HepG2 (cell line): ENCODE results near the gene NFKBIZ. TPM values are rescaled to one million over a fixed set of nuclear protein-coding genes. Genes with fewer than 3 reads are reported as not detected.

Source experiments
- ATAC-seq: fragments of 200-7000 bp; cut with Tn5 transposase; 3 replicates; pipeline ENCODE4 v1.9.1; 2020; ENCODE audit warnings: mild to moderate bottlenecking, moderate library complexity
- BruUV-seq: library from RNA; stranded (reverse); fragments of 400-500 nt; replicated peaks from 2 replicates; lab custom pipeline; 2021; lab: Mats Ljungman, UMichigan
- CTCF ChIA-PET: fragments of 300-600 bp; formaldehyde crosslinking; extraction: SDS; loops from one replicate; lab custom pipeline; 2021; ENCODE audit warnings: low total read pairs, inconsistent platforms, low intra/inter-chr PET ratio; lab: Yijun Ruan, JAX
- POLR2A ChIA-PET: fragments of 350-600 bp; sonication (Branson Sonifier 250); formaldehyde crosslinking; loops from one replicate; lab custom pipeline; 2020; ENCODE audit warnings: antibody characterized with exemption, inconsistent platforms; lab: Yijun Ruan, JAX
- DNase-seq: peaks from one replicate; pipeline ENCODE4 v3.0.0-alpha.2; 2015; ENCODE audit warnings: low spot score
- FAIRE-seq: peaks from 3 replicates; lab custom pipeline; 2011; peaks lifted over from hg19 to GRCh38; lab: Jason Lieb, UNC
- H2AFZ ChIP-seq: one replicate; pipeline ENCODE4 v1.6.1; 2011; ENCODE audit warnings: low read length, inconsistent platforms
- H3K27ac ChIP-seq: fragments of 300-600 bp; 3 replicates; pipeline ENCODE4 v1.8.0; 2011; ENCODE audit warnings: mixed run types, mild to moderate bottlenecking, mixed read lengths, low read length, inconsistent platforms; ENCODE audit not compliant: insufficient read depth; ENCODE audit errors: extremely low read length
- H3K27me3 ChIP-seq, 2 experiments: fragments of 200-600 bp in 1 of 2; 2 replicates in 1 of 2; 3 replicates in 1 of 2; pipeline versions ENCODE4 v1.6.0 to v1.8.0; 2011; ENCODE audit warnings: low read length in 2 of 2, mild to moderate bottlenecking in 2 of 2, moderate library complexity in 2 of 2, inconsistent platforms in 1 of 2; ENCODE audit not compliant: insufficient read depth in 2 of 2, control insufficient read depth in 1 of 2
- H3K36me3 ChIP-seq, 2 experiments: fragments of 200-600 bp in 1 of 2; replicated peaks in 1 of 2; 2 replicates in 1 of 2; 3 replicates in 1 of 2; pipeline versions ENCODE4 v1.5.1 to v1.8.0; 2011; ENCODE audit warnings: low read length in 2 of 2, inconsistent platforms in 1 of 2; ENCODE audit not compliant: insufficient read depth in 2 of 2, control insufficient read depth in 1 of 2
- H3K4me1 ChIP-seq: 2 replicates; pipeline ENCODE4 v1.5.1; 2012; ENCODE audit warnings: low read length, inconsistent platforms; ENCODE audit not compliant: insufficient read depth
- H3K4me2 ChIP-seq: 2 replicates; pipeline ENCODE4 v1.6.0; 2011; ENCODE audit warnings: low read depth, low read length, inconsistent platforms
- H3K4me3 ChIP-seq, 3 experiments: fragments of 200-600 bp in 1 of 3; sonication (generic), shearing (Covaris generic) in 1 of 3; replicated peaks in 1 of 3; 2 replicates each; pipeline ENCODE4 v1.5.1; 2011 to 2016; ENCODE audit warnings: low read length in 3 of 3, inconsistent platforms in 2 of 3, low read depth in 2 of 3, mild to moderate bottlenecking in 2 of 3, control low read depth in 1 of 3, mixed read lengths in 1 of 3; ENCODE audit not compliant: insufficient read depth in 1 of 3
- H3K79me2 ChIP-seq: one replicate; pipeline ENCODE4 v1.6.1; 2011; ENCODE audit warnings: low read length, inconsistent platforms; ENCODE audit not compliant: insufficient read depth
- H3K9ac ChIP-seq: 2 replicates; pipeline ENCODE4 v1.6.0; 2011; ENCODE audit warnings: mild to moderate bottlenecking, low read depth, low read length, inconsistent platforms; ENCODE audit not compliant: insufficient read depth
- H3K9me3 ChIP-seq: 2 replicates; pipeline ENCODE4 v1.5.1; 2012; ENCODE audit warnings: mild to moderate bottlenecking, low read length
- H4K20me1 ChIP-seq: 2 replicates; pipeline ENCODE4 v1.6.0; 2011; ENCODE audit warnings: inconsistent platforms, mild to moderate bottlenecking, low read length, moderate library complexity; ENCODE audit not compliant: insufficient read depth
- ATM ChIP-seq: fragments of 450-650 bp; IDR thresholded peaks from 2 replicates; pipeline ENCODE4 v1.7.1; 2017; ENCODE audit warnings: mild to moderate bottlenecking, borderline replicate concordance
- DMAP1 ChIP-seq: IDR thresholded peaks from 2 replicates; pipeline ENCODE4 v1.6.1; 2016
- ETV5 ChIP-seq: IDR thresholded peaks from 2 replicates; pipeline ENCODE4 v1.6.1; 2018; ENCODE audit warnings: missing biosample characterization, missing genetic modification reagents, inconsistent platforms, borderline replicate concordance
- HBP1 ChIP-seq: IDR thresholded peaks from 2 replicates; pipeline ENCODE4 v1.6.1; 2016; ENCODE audit warnings: low read depth, control low read depth
- KDM4B ChIP-seq: sonication (generic); formaldehyde crosslinking; IDR thresholded peaks from 2 replicates; pipeline ENCODE4 v1.4.0; 2020; ENCODE audit warnings: missing genetic modification reagents
- KMT2A ChIP-seq: sonication (generic); formaldehyde crosslinking; IDR thresholded peaks from 2 replicates; pipeline ENCODE4 v1.4.0; 2020; ENCODE audit warnings: missing genetic modification reagents
- TARDBP ChIP-seq: sonication (generic); formaldehyde crosslinking; IDR thresholded peaks from 2 replicates; pipeline ENCODE4 v1.8.0; 2022; ENCODE audit warnings: mild to moderate bottlenecking, missing genetic modification reagents
- TFAP4 ChIP-seq: sonication (generic); IDR thresholded peaks from 2 replicates; pipeline ENCODE4 v1.6.1; 2016; ENCODE audit warnings: low read depth, borderline replicate concordance
- TFDP1 ChIP-seq: IDR thresholded peaks from 2 replicates; pipeline ENCODE4 v1.6.1; 2016; ENCODE audit warnings: missing compliant biosample characterization, missing genetic modification reagents, borderline replicate concordance
- ZBTB8A ChIP-seq: sonication (generic); formaldehyde crosslinking; IDR thresholded peaks from 2 replicates; pipeline ENCODE4 v1.4.0; 2020; ENCODE audit warnings: mild to moderate bottlenecking, low read depth, missing genetic modification reagents, borderline replicate concordance
- ZMYM4 ChIP-seq: sonication (generic); formaldehyde crosslinking; IDR thresholded peaks from 2 replicates; pipeline ENCODE4 v1.8.1; 2023; ENCODE audit warnings: mild to moderate bottlenecking, missing genetic modification reagents
- ZNF597 ChIP-seq: sonication (generic); formaldehyde crosslinking; IDR thresholded peaks from 2 replicates; pipeline ENCODE4 v1.5.0; 2020; ENCODE audit warnings: missing genetic modification reagents
- ZNF761 ChIP-seq: sonication (generic); formaldehyde crosslinking; conservative IDR thresholded peaks from 2 replicates; pipeline ENCODE4 v1.4.0; 2020; ENCODE audit warnings: mild to moderate bottlenecking, missing genetic modification reagents
- ZSCAN25 ChIP-seq: sonication (generic); formaldehyde crosslinking; IDR thresholded peaks from 2 replicates; pipeline ENCODE4 v1.8.0; 2022; ENCODE audit warnings: mild to moderate bottlenecking, missing genetic modification reagents
- whole genome bisulfite sequencing: methylation state at CpG from one replicate; pipeline ENCODE4 v1.1.6; 2017; ENCODE audit warnings: low lambda C conversion rate; 5-methylcytosine and 5-hydroxymethylcytosine counted together
- in situ Hi-C: cut with HindIII; loops from 2 replicates; pipeline ENCODE4 v1.10.0; 2017; ENCODE audit warnings: low pct_unique_long_range_greater_than_20kb; ENCODE audit not compliant: extremely low pct_ligation_motif_present
- intact Hi-C: fragments of 100-400 bp; cut with micrococcal nuclease; formaldehyde crosslinking; loops from one replicate; pipeline ENCODE4 v1.10.0; 2022; ENCODE audit not compliant: unreplicated experiment
- polyA plus RNA-seq, 8 experiments: library from polyadenylated mRNA; depleted of rRNA in 3 of 8; stranded (reverse) in 7 of 8; unstranded in 1 of 8; fragments of >200 nt; fragmentation: Illumina TruSeq in 4 of 8; extraction: Trizol in 4 of 8; gene quantifications; 2 replicates each; pipeline versions ENCODE4 v1.2.1 to v1.2.3, GENCODE V29; 2011 to 2016; ENCODE audit warnings: low read depth in 4 of 8, missing spikeins in 1 of 8, mixed read lengths in 1 of 8; ENCODE audit not compliant: insufficient read depth in 1 of 8
- total RNA-seq, 5 experiments: library from RNA; depleted of rRNA; stranded (reverse); fragments of >200 nt; fragmentation: Illumina TruSeq; extraction: Trizol; gene quantifications; 2 replicates each; pipeline ENCODE4 v1.2.3, GENCODE V29; 2016; ENCODE audit warnings: low read depth in 1 of 5
- TF ChIP-seq, protein P1 (sequence below): sonication (generic); formaldehyde crosslinking; IDR thresholded peaks from 2 replicates; pipeline ENCODE4 v1.4.0; 2020; ENCODE audit warnings: missing genetic modification reagents

The NFKBIZ gene
- total and polyA plus RNA-seq, 2 of the 13 experiments (the other 11 are each of a cell fraction or from before 2014, with no cell fraction given): 25.9 to 60.6 TPM

DNA sequence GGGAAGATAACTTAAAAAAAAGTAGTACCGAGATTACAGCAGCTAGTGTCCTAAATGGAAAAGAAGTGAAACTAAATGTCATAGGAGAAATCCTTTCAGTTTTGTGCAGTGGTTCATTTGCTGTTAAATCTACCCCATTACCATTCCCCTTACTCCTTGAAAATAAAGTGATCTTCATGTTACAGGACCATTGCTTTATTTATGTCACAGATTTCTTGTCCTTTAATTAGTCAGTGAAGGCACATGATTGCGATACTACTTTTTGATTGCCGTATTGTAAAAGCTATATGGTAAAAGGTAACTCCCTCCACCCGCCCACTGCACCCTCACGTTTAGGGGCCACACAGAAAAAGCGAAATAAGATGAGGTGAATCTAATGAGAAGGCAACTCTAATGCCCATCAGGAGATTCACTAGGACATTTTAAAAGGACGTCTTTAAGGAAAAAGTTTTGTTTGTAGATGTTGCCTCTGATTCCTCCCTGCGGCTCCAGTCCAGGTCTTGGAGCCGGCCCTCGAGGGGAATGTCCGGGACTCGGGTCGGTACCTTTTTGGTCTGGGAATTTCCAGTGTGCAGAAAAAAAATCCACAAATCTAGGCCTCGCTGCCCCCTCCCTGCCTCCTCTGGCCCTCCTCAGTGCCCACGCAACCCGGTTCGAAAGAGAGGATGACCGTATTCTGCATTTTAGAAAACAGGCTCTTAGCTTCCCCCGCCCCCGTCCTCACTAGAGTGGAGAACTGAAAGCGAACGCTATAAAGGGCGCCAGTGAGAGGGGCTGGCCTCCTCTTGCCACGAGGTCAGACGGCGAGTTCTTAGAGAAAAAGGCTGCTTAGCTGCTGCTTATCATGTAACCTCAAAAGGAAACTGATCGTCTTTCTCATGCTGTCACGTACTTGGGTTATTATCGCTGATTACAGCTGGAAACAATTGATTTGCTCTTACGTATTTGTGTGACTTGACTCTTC is 21.8 kb upstream of the NFKBIZ start:
- ATAC-seq: peak; percentile 95
- no peaks in the 10 kb centered on the region for H4K20me1 ChIP-seq
- H3K4me3 ChIP-seq: peak overlapping the region; percentile 57 to 73 (median 59)
- H3K27ac ChIP-seq: peak overlapping the region; percentile 64
- in situ Hi-C loops (no loop called here), intact Hi-C loops (loop anchor here (1.0 kb wide), 2 partner anchors 21 to 25 kb away; no protein-coding TSS in a partner anchor)
- CTCF ChIA-PET: no interaction called here
- H3K79me2 ChIP-seq: no peaks in the 10 kb centered on the region
- DNase-seq: peak; percentile 59
- POLR2A ChIA-PET: interaction anchor here (0.8 to 2.1 kb wide), 10 partner anchors 11 to 48 kb away, joined by 3 to 32 read pairs (median 3); partner anchors contain the start of genes NFKBIZ and NXPE3
- peak overlapping the region; percentile 92 for H2AFZ ChIP-seq
- peaks cover 29% of the 10 kb centered on the region for H3K4me1 ChIP-seq
- FAIRE-seq: no peak
- no peaks in the 10 kb centered on the region for H3K36me3 ChIP-seq
- H3K9me3 ChIP-seq: no peaks in the 10 kb centered on the region
- peak overlapping the region; percentile 83 for H3K4me2 ChIP-seq
- 10% methylated on average over 22 of the region's 30 CpGs for WGBS
- H3K9ac ChIP-seq: peak overlapping the region; percentile 74
- BruUV-seq: TSS peak; percentile 91
- H3K27me3 ChIP-seq: no peaks in the 10 kb centered on the region
- TF ChIP-seq KDM4B (0 out of 2 replicates have a peak, but pooled peaks have one; percentile 49), TARDBP (CRISPR knock-in tag) (peak; percentile 52; the same call in 1 of the 2 replicates), TFDP1 (CRISPR knock-in tag) (peak; percentile 72; the same call in 1 of the 2 replicates), ZSCAN25 (CRISPR knock-in tag) (no peak; the same call in 1 of the 2 replicates), TFAP4 (no peak), ZBTB8A (CRISPR knock-in tag) (no peak), KMT2A (CRISPR knock-in tag) (peak; percentile 77), ATM (no peak), ZMYM4 (peak; percentile 67), ZNF761 (no peak), HBP1 (no peak), DMAP1 (peak; percentile 30; the same call in 1 of the 2 replicates), ETV5 (0 out of 2 replicates have a peak, but pooled peaks have one; percentile 7), ZNF597 (CRISPR knock-in tag) (no peak)
- TF ChIP-seq, protein P1, sequence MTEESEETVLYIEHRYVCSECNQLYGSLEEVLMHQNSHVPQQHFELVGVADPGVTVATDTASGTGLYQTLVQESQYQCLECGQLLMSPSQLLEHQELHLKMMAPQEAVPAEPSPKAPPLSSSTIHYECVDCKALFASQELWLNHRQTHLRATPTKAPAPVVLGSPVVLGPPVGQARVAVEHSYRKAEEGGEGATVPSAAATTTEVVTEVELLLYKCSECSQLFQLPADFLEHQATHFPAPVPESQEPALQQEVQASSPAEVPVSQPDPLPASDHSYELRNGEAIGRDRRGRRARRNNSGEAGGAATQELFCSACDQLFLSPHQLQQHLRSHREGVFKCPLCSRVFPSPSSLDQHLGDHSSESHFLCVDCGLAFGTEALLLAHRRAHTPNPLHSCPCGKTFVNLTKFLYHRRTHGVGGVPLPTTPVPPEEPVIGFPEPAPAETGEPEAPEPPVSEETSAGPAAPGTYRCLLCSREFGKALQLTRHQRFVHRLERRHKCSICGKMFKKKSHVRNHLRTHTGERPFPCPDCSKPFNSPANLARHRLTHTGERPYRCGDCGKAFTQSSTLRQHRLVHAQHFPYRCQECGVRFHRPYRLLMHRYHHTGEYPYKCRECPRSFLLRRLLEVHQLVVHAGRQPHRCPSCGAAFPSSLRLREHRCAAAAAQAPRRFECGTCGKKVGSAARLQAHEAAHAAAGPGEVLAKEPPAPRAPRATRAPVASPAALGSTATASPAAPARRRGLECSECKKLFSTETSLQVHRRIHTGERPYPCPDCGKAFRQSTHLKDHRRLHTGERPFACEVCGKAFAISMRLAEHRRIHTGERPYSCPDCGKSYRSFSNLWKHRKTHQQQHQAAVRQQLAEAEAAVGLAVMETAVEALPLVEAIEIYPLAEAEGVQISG: peak; percentile 31; the same call in 1 of the 2 replicates
